ENCODE data around the gene CACNA1I. TPM values are rescaled to one million over a fixed set of nuclear protein-coding genes. Genes with fewer than 3 reads are reported as not detected.

The CACNA1I gene
- total and polyA plus RNA-seq, 2 of the 8 experiments (the other 6 are each of a cell fraction or from before 2014, with no cell fraction given) = 0.77 to 1.2 TPM

GRCh38 chr22:39706376-39707140 is 136.0 kb downstream of the CACNA1I start:
- no peak overlapping the region for H4K5ac ChIP-seq (ENCODE audit: insufficient read length, low read depth, low read length)
- no peak for FAIRE-seq
- no peak for DNase-seq (ENCODE audit: low read depth in 1 of 2, low spot score in 2 of 2)

More at GRCh38 chr22:39706376-39707140, 136.0 kb downstream of the CACNA1I start:
- Histone ChIP-seq H3K79me2 (ENCODE audit: control insufficient read depth in 1 of 2, insufficient read depth in 2 of 2, low read length in 2 of 2) (no peaks in the 10 kb centered on the region), H2BK120ac (replicated peaks; ENCODE audit: low read depth, low read length) (no peak overlapping the region), H2BK20ac (ENCODE audit: low read length) (peak overlapping the region; percentile 80; the same call in 1 of the 2 replicates), H3K18ac (ENCODE audit: extremely low read depth, low read length) (no peak overlapping the region), H3K4me2 (ENCODE audit: insufficient read depth in 1 of 2, low read depth in 2 of 2, low read length in 2 of 2) (no peak overlapping the region), H2AK5ac (ENCODE audit: low read depth, low read length) (no peak overlapping the region), H2BK5ac (ENCODE audit: low read depth, low read length) (no peak overlapping the region), H3K14ac (ENCODE audit: insufficient read length) (no peak overlapping the region), H3K4ac (replicated peaks; ENCODE audit: insufficient read length, low read depth, low read length) (no peak overlapping the region), H3K4me3 (ENCODE audit: extremely low read depth in 1 of 4, insufficient read depth in 2 of 4, low read depth in 3 of 4, low read length in 4 of 4) (no peak overlapping the region), H2BK15ac (ENCODE audit: low read length) (no peak overlapping the region), H3K23ac (ENCODE audit: insufficient read length) (no peak overlapping the region), H3K9me3 (ENCODE audit: insufficient read depth in 2 of 2, low read depth in 1 of 2, low read length in 1 of 2) (no peaks in the 10 kb centered on the region), H3K23me2 (ENCODE audit: low read depth, low read length) (no peaks in the 10 kb centered on the region), H3K27ac (ENCODE audit: low read depth, low read length) (no peak overlapping the region), H3K36me3 (ENCODE audit: control insufficient read depth in 2 of 4, insufficient read depth in 4 of 4, low read length in 3 of 4) (no peaks in the 10 kb centered on the region), H4K20me1 (replicated peaks in 1 of 2; ENCODE audit: control insufficient read depth in 1 of 2, insufficient read depth in 2 of 2, low read length in 2 of 2) (no peaks in the 10 kb centered on the region), H2AFZ (ENCODE audit: low read length) (0 out of 2 replicates have a peak overlapping the region, but pooled peaks have one; percentile 80), H2BK12ac (ENCODE audit: low read depth, low read length) (0 out of 2 replicates have a peak overlapping the region, but pooled peaks have one; percentile 75), H3K27me3 (replicated peaks in 1 of 4; ENCODE audit: control insufficient read depth in 3 of 4, extremely low read depth in 1 of 4, insufficient read depth in 3 of 4, low read length in 3 of 4) (no peaks in the 10 kb centered on the region; a peak in 1 of 7 replicates), H3K56ac (replicated peaks; ENCODE audit: insufficient read length, low read depth, low read length) (no peak overlapping the region), H4K91ac (replicated peaks; ENCODE audit: insufficient read length, low read length) (no peak overlapping the region), H4K8ac (ENCODE audit: extremely low read depth, insufficient read depth, low read length) (no peak overlapping the region), H3K4me1 (replicated peaks in 1 of 4; ENCODE audit: control insufficient read depth in 3 of 4, insufficient read depth in 4 of 4, low read length in 3 of 4) (peaks cover 0 to 6% (median 3%) of the 10 kb centered on the region in 4 experiments; a peak in 3 of 7 replicates), H3K79me1 (ENCODE audit: low read depth, low read length) (no peaks in the 10 kb centered on the region), H3K9ac (replicated peaks in 1 of 4; ENCODE audit: extremely low read depth in 1 of 4, low read depth in 3 of 4, low read length in 3 of 4) (no peak overlapping the region)
- TF ChIP-seq GABPA (IDR thresholded peaks at IDR 0.05; ENCODE audit: borderline replicate concordance, insufficient read depth, low read length) = no peak
- TF ChIP-seq RBBP5 (IDR thresholded peaks at IDR 0.05; ENCODE audit: borderline replicate concordance, low read depth, low read length) = no peak
- no peak for TF ChIP-seq TAF1 (IDR thresholded peaks at IDR 0.05; ENCODE audit: low read depth, low read length)
- TF ChIP-seq CBX5 (IDR thresholded peaks at IDR 0.05; ENCODE audit: low read depth, low read length) = no peak
- TF ChIP-seq JUN (IDR thresholded peaks at IDR 0.05; ENCODE audit: low read depth, low read length) = no peak
- POLR2A ChIA-PET (ENCODE audit: partially characterized antibody) = interaction anchor here (0.9 kb wide), 1 partner anchor 23 kb away, joined by 3 read pairs; no protein-coding TSS in a partner anchor
- CTCF ChIA-PET (ENCODE audit: partially characterized antibody) = interaction anchor here (0.6 to 1.6 kb wide), 5 partner anchors 17 to 55 kb away, joined by 3 to 4 read pairs (median 3); no protein-coding TSS in a partner anchor
- WGBS, 2 experiments (ENCODE audit: extremely low coverage in 1 of 2, insufficient coverage in 1 of 2, insufficient read length in 1 of 2, insufficient replicate concordance in 2 of 2, low coverage in 1 of 2, low lambda C conversion rate in 2 of 2, missing lambda C conversion rate in 1 of 2) = 77% methylated on average over 27 of the region's 27 CpGs; no CpG with 5 or more reads in 1 of the 2 experiments
